Measurements from ENCODE around the gene CD247. TPM values are rescaled to one million over a fixed set of nuclear protein-coding genes. Genes with fewer than 3 reads are reported as not detected.

CD247 gene
- total and polyA plus RNA-seq, 10 of the 15 experiments (the other 5 are each of a cell fraction or from before 2014, with no cell fraction given), result 0.10 to 0.77 (median 0.30) TPM

DNA sequence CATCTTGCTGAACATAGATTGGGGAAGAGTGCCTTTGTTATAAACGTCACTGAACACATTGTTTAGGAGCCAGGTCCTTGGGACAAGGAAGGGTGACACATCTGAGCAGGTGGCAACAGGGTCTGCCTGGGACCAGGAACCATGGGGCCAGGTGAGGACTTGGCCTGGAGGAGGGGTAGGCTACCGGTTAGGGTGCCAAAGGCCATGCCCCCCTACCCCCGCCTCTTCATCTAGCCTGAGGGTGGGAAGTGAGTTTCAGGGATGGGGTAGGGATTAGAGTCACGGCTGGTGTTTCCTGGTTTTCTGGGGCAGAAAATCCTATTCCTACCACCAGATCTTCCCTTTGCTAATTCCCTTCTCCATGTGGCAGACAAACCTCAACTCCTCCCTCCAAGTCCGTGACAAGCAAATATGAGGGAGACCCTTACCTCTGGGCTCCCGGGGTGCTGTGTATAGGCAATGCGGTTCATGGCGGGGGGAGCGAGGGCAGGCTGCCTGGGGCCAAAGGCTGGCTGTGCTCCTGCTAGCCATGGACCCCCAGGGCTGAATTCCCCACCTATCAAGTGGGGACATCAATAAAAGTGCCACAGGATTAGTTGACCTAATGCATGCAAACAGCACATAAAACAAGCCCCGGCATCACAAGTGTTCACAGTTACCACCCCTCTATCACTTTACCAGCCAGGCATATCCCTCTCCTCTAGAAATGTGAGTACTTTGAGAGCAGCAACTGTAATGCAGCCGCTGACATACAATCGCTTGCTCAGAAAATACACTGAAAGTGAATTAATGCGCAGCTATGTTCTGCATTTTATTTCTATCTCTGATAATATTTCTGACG lies 14.5 kb downstream of the CD247 start:
- H3K27me3 ChIP-seq (replicated peaks in 1 of 2; ENCODE audit: control insufficient read depth in 2 of 2, insufficient read depth in 2 of 2, low read length in 1 of 2), result no peaks in the 10 kb centered on the region
- ChIA-PET SMC1A (ENCODE audit: uncharacterized antibody, unreplicated experiment) (no interaction called here), CTCF (no interaction called here), RAD21 (ENCODE audit: unreplicated experiment) (no interaction called here), POLR2A (no interaction called here)
- no peak overlapping the region for H3K9ac ChIP-seq (ENCODE audit: control insufficient read depth, insufficient read depth, low read length)
- H4K20me1 ChIP-seq (ENCODE audit: control insufficient read depth, insufficient read depth), result no peaks in the 10 kb centered on the region
- H3K27ac ChIP-seq (ENCODE audit: control insufficient read depth, insufficient read depth), result no peak overlapping the region
- BruUV-seq (replicated peaks), result no TSS peak
- H3K79me2 ChIP-seq (ENCODE audit: control insufficient read depth, insufficient read depth, low read length), result no peaks in the 10 kb centered on the region
- H2AFZ ChIP-seq (ENCODE audit: control insufficient read depth, low read depth, low read length), result no peak overlapping the region
- DNase-seq (ENCODE audit: low read depth, low spot score), result no peak
- no peak for FAIRE-seq
- no peaks in the 10 kb centered on the region for H3K9me3 ChIP-seq (replicated peaks; ENCODE audit: control insufficient read depth, insufficient read depth, low read length)
- TF ChIP-seq SRF (IDR thresholded peaks at IDR 0.05; ENCODE audit: low read depth in 2 of 2, low read length in 2 of 2), result no peak
- no peak for TF ChIP-seq ASH2L (IDR thresholded peaks at IDR 0.05; ENCODE audit: borderline replicate concordance, low read depth)
- TF ChIP-seq EED (IDR thresholded peaks at IDR 0.05; ENCODE audit: low read depth), result no peak
- in situ Hi-C loops (cut with MboI), result no loop called here
- H3K4me1 ChIP-seq (ENCODE audit: control insufficient read depth, insufficient read depth, low read length), result peaks cover 31% of the 10 kb centered on the region
- H3K4me3 ChIP-seq, result no peak overlapping the region
- WGBS (ENCODE audit: insufficient coverage, insufficient replicate concordance, low lambda C conversion rate, missing lambda C conversion rate), result 82% methylated on average over 13 of the region's 14 CpGs
- no peak for ATAC-seq
- intact Hi-C loops (cut with micrococcal nuclease; ENCODE audit: unreplicated experiment), result no loop called here
- no peaks in the 10 kb centered on the region for H3K36me3 ChIP-seq (ENCODE audit: control insufficient read depth in 2 of 2, insufficient read depth in 2 of 2, low read length in 1 of 2)
- no peak overlapping the region for H3K4me2 ChIP-seq (ENCODE audit: control insufficient read depth, insufficient read depth)

GRCh38 chr1:167502719-167503462 lies 15.4 kb downstream of the CD247 start:
- no peaks in the 10 kb centered on the region for H3K9me3 ChIP-seq (replicated peaks; ENCODE audit: control insufficient read depth, insufficient read depth, low read length)
- no peak overlapping the region for H3K9ac ChIP-seq (ENCODE audit: control insufficient read depth, insufficient read depth, low read length)
- FAIRE-seq, result no peak
- POLR2A ChIA-PET, result no interaction called here
- no peaks in the 10 kb centered on the region for H3K36me3 ChIP-seq (ENCODE audit: control insufficient read depth in 2 of 2, insufficient read depth in 2 of 2, low read length in 1 of 2)
- RAD21 ChIA-PET (ENCODE audit: unreplicated experiment), result no interaction called here
- no peaks in the 10 kb centered on the region for H3K27me3 ChIP-seq (replicated peaks in 1 of 2; ENCODE audit: control insufficient read depth in 2 of 2, insufficient read depth in 2 of 2, low read length in 1 of 2)
- in situ Hi-C loops (cut with MboI) (no loop called here), intact Hi-C loops (cut with micrococcal nuclease; ENCODE audit: unreplicated experiment) (no loop called here)
- no peak for ATAC-seq
- H3K4me1 ChIP-seq (ENCODE audit: control insufficient read depth, insufficient read depth, low read length), result peaks cover 32% of the 10 kb centered on the region
- DNase-seq (ENCODE audit: low read depth, low spot score), result no peak
- H4K20me1 ChIP-seq (ENCODE audit: control insufficient read depth, insufficient read depth), result no peaks in the 10 kb centered on the region
- WGBS (ENCODE audit: insufficient coverage, insufficient replicate concordance, low lambda C conversion rate, missing lambda C conversion rate), result 59% methylated on average over 4 of the region's 4 CpGs
- H3K4me2 ChIP-seq (ENCODE audit: control insufficient read depth, insufficient read depth), result no peak overlapping the region
- no peaks in the 10 kb centered on the region for H3K79me2 ChIP-seq (ENCODE audit: control insufficient read depth, insufficient read depth, low read length)
- CTCF ChIA-PET, result interaction anchor here (0.6 kb wide), 2 partner anchors 223 to 236 kb away, joined by 3 read pairs; no protein-coding TSS in a partner anchor
- H3K27ac ChIP-seq (ENCODE audit: control insufficient read depth, insufficient read depth), result no peak overlapping the region
- H3K4me3 ChIP-seq, result no peak overlapping the region
- TF ChIP-seq KAT2A (conservative IDR thresholded peaks at IDR 0.05; ENCODE audit: control insufficient read depth, low read depth, low read length), result no peak
- no peak for TF ChIP-seq SRF (IDR thresholded peaks at IDR 0.05; ENCODE audit: low read depth in 2 of 2, low read length in 2 of 2)
- no peak for TF ChIP-seq STAT3 (IDR thresholded peaks at IDR 0.05; ENCODE audit: low read depth, low read length)
- TF ChIP-seq YBX1 (IDR thresholded peaks at IDR 0.05), result no peak
- SMC1A ChIA-PET (ENCODE audit: uncharacterized antibody, unreplicated experiment), result interaction anchor here (0.6 kb wide), 1 partner anchor 28 kb away, joined by 3 read pairs; no protein-coding TSS in a partner anchor
- BruUV-seq (replicated peaks), result no TSS peak
- no peak overlapping the region for H2AFZ ChIP-seq (ENCODE audit: control insufficient read depth, low read depth, low read length)
